ENCODE measurements around the gene PLCL1. TPM values are rescaled to one million over a fixed set of nuclear protein-coding genes. Genes with fewer than 3 reads are reported as not detected.

Gene PLCL1
- total and polyA plus RNA-seq, 2 donors (not counting 3 experiments of a cell fraction or from before 2014, with no cell fraction given): 0.79 to 3.4 TPM

- H3K4me1 ChIP-seq (ENCODE audit: control insufficient read depth, extremely low read depth, insufficient read depth, low read length): peaks cover 3% of the 10 kb centered on the region
- dilution Hi-C loops (cut with MboI; ENCODE audit: extremely low pct_ligation_motif_present, low sequenced_read_pairs): no loop called here
- no peak overlapping the region for H3K9ac ChIP-seq (replicated peaks; ENCODE audit: extremely low read depth, insufficient read depth, low read length)
- CTCF ChIA-PET: no interaction called here
- no TSS peak for BruUV-seq (replicated peaks)
- H3K9me3 ChIP-seq (replicated peaks; ENCODE audit: control insufficient read depth, insufficient read depth, low read length): no peaks in the 10 kb centered on the region
- H3K36me3 ChIP-seq (ENCODE audit: control insufficient read depth in 2 of 2, extremely low read depth in 1 of 2, insufficient read depth in 2 of 2, low read length in 2 of 2): no peaks in the 10 kb centered on the region
- H4K20me1 ChIP-seq (replicated peaks; ENCODE audit: control insufficient read depth, extremely low read depth, insufficient read depth, low read length): no peaks in the 10 kb centered on the region
- intact Hi-C loops (cut with micrococcal nuclease): no loop called here
- no peaks in the 10 kb centered on the region for H3K79me2 ChIP-seq (ENCODE audit: control insufficient read depth, insufficient read depth, low read length)
- FAIRE-seq: no peak
- POLR2A ChIA-PET: no interaction called here
- H3K9me1 ChIP-seq (replicated peaks; ENCODE audit: control insufficient read depth, extremely low read depth, insufficient read depth, low read length): no peaks in the 10 kb centered on the region
- no peak for TF ChIP-seq POLR2AphosphoS5 (IDR thresholded peaks at IDR 0.05; ENCODE audit: insufficient read depth, low read depth, low read length)
- no peak for TF ChIP-seq FOS (IDR thresholded peaks at IDR 0.05; ENCODE audit: borderline replicate concordance, insufficient read depth, low read length)
- TF ChIP-seq POLR2A (IDR thresholded peaks at IDR 0.05; ENCODE audit: low read depth, low read length): no peak
- TF ChIP-seq CTCF (IDR thresholded peaks at IDR 0.05; ENCODE audit: extremely low read depth in 1 of 2, insufficient read depth in 1 of 2, low read depth in 1 of 2, low read length in 2 of 2): no peak
- TF ChIP-seq, protein P1, sequence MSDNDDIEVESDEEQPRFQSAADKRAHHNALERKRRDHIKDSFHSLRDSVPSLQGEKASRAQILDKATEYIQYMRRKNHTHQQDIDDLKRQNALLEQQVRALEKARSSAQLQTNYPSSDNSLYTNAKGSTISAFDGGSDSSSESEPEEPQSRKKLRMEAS (IDR thresholded peaks at IDR 0.05; ENCODE audit: insufficient read depth, insufficient read length): no peak
- TF ChIP-seq JUN (IDR thresholded peaks at IDR 0.05; ENCODE audit: borderline replicate concordance, insufficient read depth, insufficient read length, low read depth): no peak
- TF ChIP-seq GATA2 (IDR thresholded peaks at IDR 0.05; ENCODE audit: insufficient read depth, insufficient read length, low read depth, low read length): no peak
- TF ChIP-seq MYC (IDR thresholded peaks at IDR 0.05; ENCODE audit: low read depth, low read length): no peak
- no peak for TF ChIP-seq EZH2 (IDR thresholded peaks at IDR 0.05; ENCODE audit: borderline replicate concordance, low read depth, low read length, severe bottlenecking)
- no peak overlapping the region for H3K4me3 ChIP-seq (replicated peaks in 1 of 3; ENCODE audit: insufficient read depth in 1 of 3, low read depth in 1 of 3, low read length in 3 of 3)
- H3K27ac ChIP-seq (ENCODE audit: insufficient read depth, low read depth, low read length): no peak overlapping the region
- H2AFZ ChIP-seq (ENCODE audit: low read depth, low read length): no peak overlapping the region
- no peak for DNase-seq (ENCODE audit: low read depth, low spot score)
- no peaks in the 10 kb centered on the region for H3K27me3 ChIP-seq (ENCODE audit: control insufficient read depth in 2 of 2, insufficient read depth in 2 of 2, low read length in 2 of 2)
- no peak overlapping the region for H3K4me2 ChIP-seq (ENCODE audit: insufficient read depth, low read length)
Observed at GRCh38 chr2:198008230-198008629, 203.8 kb downstream of the PLCL1 start.
